OCI-LY7 (cell line): ENCODE measurements around the gene ELK4.

Source experiments
- CTCF ChIP-seq: fragments of 200-600 bp; sonication (generic); conservative IDR thresholded peaks from 2 replicates; pipeline ENCODE4 v1.5.1; 2014; ENCODE audit warnings: mild to moderate bottlenecking, antibody characterized with exemption, low read length, moderate library complexity, mixed read lengths
- EZH2phosphoT487 ChIP-seq: fragments of 200-600 bp; sonication (generic); IDR thresholded peaks from 2 replicates; pipeline ENCODE4 v1.6.1; 2018; ENCODE audit warnings: low read depth, borderline replicate concordance, mild to moderate bottlenecking, mixed run types, antibody characterized with exemption, low read length, moderate library complexity, mixed read lengths

DNA sequence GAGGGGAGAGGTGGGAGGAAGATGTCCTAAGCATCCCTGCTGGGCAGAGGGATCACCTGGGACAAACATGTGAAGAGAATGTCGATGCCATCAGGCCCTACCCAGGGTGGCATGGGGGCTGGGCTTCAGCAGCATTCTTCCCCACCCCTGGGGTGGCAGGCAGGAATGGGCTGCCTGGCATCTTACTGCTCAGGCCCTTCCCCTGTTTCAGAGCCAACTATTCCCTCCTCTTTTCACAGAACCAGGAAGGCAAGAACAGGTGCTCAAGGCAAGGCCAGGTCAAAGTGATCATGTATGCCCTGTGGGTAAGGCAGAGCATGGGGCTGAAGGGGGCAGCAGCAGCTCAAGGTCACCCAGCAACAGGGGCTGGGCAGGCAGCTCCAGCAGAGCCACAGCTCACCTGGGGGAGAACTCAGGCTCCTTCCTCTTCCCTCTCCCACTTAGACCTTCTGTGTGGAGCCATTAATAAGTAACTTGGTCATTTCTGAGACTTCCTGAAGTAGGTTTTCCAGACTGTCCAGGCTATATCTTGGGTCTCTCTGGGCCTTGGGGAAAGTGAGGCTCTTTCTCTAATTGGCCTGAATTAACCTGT, 56.4 kb downstream of the ELK4 start:
- TF ChIP-seq CTCF (no peak), EZH2phosphoT487 (no peak)
